ENCODE measurements around the gene UGP2. TPM values are rescaled to one million over a fixed set of nuclear protein-coding genes. Genes with fewer than 3 reads are reported as not detected.

Gene UGP2
- total and polyA plus RNA-seq, 2 donors (not counting 1 experiment from before 2014, with no cell fraction given) = 19.1 to 68.8 TPM

- intact Hi-C loops (cut with micrococcal nuclease) = no loop called here
- H3K9me3 Mint-ChIP-seq (ENCODE audit: insufficient read depth) = no peaks in the 10 kb centered on the region
- H3K27me3 Mint-ChIP-seq = no peaks in the 10 kb centered on the region
- H3K9me3 ChIP-seq (ENCODE audit: control extremely low read depth in 1 of 3, control insufficient read depth in 2 of 3, insufficient read depth in 1 of 3, low read length in 2 of 3) = no peaks in the 10 kb centered on the region
- H3K79me2 ChIP-seq (ENCODE audit: control insufficient read depth, insufficient read depth, low read length) = peaks cover 19% of the 10 kb centered on the region
- ATAC-seq (ENCODE audit: low read depth) = no peak
- H3K4me3 Mint-ChIP-seq = no peak overlapping the region
- DNase-seq = no peak
- H2AFZ ChIP-seq (ENCODE audit: insufficient read depth, low read depth, low read length, poor library complexity, severe bottlenecking) = no peak overlapping the region
- POLR2A ChIA-PET = no interaction called here
- no CpG with 5 or more reads among the region's 2 CpGs for WGBS (ENCODE audit: insufficient coverage)
- H3K4me1 Mint-ChIP-seq = peaks cover 28% of the 10 kb centered on the region
- no peak for TF ChIP-seq EZH2 (IDR thresholded peaks at IDR 0.05; ENCODE audit: borderline replicate concordance, insufficient read depth, low read depth, low read length, poor library complexity, severe bottlenecking)
- TF ChIP-seq CTCF (IDR thresholded peaks at IDR 0.05) = no peak
- no peak overlapping the region for H3K27ac Mint-ChIP-seq
- no peaks in the 10 kb centered on the region for H3K27me3 ChIP-seq (replicated peaks in 1 of 4; ENCODE audit: control extremely low read depth in 1 of 4, control insufficient read depth in 3 of 4, insufficient read depth in 4 of 4, low read length in 3 of 4)
- H3K4me2 ChIP-seq (replicated peaks; ENCODE audit: low read depth, low read length, poor library complexity, severe bottlenecking) = no peak overlapping the region
- no peak overlapping the region for H3K4me3 ChIP-seq (ENCODE audit: control extremely low read depth in 1 of 5, extremely low read depth in 1 of 5, insufficient read depth in 1 of 5, low read depth in 2 of 5, low read length in 4 of 5)
- H3K4me1 ChIP-seq (ENCODE audit: control insufficient read depth in 2 of 2, insufficient read depth in 2 of 2, low read length in 2 of 2) = peaks cover 2 to 13% of the 10 kb centered on the region in 2 donors
- no peak overlapping the region for H3K27ac ChIP-seq (ENCODE audit: low read length in 2 of 2)
- CTCF ChIA-PET = interaction anchor here (0.6 to 1.8 kb wide), 6 partner anchors 159 to 270 kb away, joined by 3 to 5 read pairs (median 4); partner anchors contain the start of genes MDH1 and WDPCP
- H3K36me3 ChIP-seq (replicated peaks in 1 of 2; ENCODE audit: control extremely low read depth in 1 of 2, control insufficient read depth in 1 of 2, extremely low read depth in 1 of 2, insufficient read depth in 2 of 2, low read length in 1 of 2) = peaks cover 2 to 31% of the 10 kb centered on the region in 2 experiments
- H3K9ac ChIP-seq (ENCODE audit: low read length) = no peak overlapping the region
- H4K20me1 ChIP-seq (ENCODE audit: control insufficient read depth, insufficient read depth, low read length, poor library complexity, severe bottlenecking) = peaks cover 22% of the 10 kb centered on the region
Measured at GRCh38 chr2:63858291-63858690, 16.6 kb downstream of the UGP2 start.

DNA sequence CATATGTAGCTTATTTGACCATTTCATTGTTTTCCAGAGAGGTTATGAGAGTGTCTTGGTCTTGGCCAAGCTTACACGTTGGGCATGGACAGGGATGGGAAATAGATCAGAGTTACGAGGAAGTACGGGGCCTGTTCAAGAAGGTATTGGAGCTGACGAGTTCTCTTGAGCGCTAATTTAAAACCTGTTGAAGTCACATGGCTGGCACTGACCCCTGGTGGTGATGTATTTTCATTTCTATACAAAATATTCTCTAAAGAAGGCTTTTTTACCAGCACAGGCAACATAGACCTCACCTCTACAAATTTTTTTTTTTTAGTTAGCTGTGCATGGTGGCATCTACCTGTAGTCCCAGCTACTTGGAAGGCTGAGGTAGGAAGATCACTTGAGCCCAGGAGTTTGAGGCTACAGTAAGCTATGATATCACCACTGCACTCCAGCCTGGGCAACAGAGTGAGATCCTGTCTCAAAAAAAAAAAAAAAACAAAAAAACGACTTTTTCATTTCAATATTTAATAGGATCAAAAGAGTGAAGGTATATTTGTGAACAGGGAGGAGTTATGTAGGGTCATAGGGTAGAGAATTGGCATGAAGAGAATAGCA lies 19.6 kb downstream of the UGP2 start:
- no peak overlapping the region for H3K4me3 ChIP-seq (ENCODE audit: control extremely low read depth in 1 of 5, extremely low read depth in 1 of 5, insufficient read depth in 1 of 5, low read depth in 2 of 5, low read length in 4 of 5)
- H3K27ac Mint-ChIP-seq = no peak overlapping the region
- H3K4me1 Mint-ChIP-seq = peaks cover 13% of the 10 kb centered on the region

More for the DNA sequence above, 19.6 kb downstream of the UGP2 start:
- Histone ChIP-seq H2AFZ (ENCODE audit: insufficient read depth, low read depth, low read length, poor library complexity, severe bottlenecking) (peak overlapping the region; percentile 40), H3K27me3 (replicated peaks in 1 of 4; ENCODE audit: control extremely low read depth in 1 of 4, control insufficient read depth in 3 of 4, insufficient read depth in 4 of 4, low read length in 3 of 4) (no peaks in the 10 kb centered on the region), H3K9ac (ENCODE audit: low read length) (no peak overlapping the region), H3K9me3 (ENCODE audit: control extremely low read depth in 1 of 3, control insufficient read depth in 2 of 3, insufficient read depth in 1 of 3, low read length in 2 of 3) (no peaks in the 10 kb centered on the region), H3K79me2 (ENCODE audit: control insufficient read depth, insufficient read depth, low read length) (peaks cover 2% of the 10 kb centered on the region), H3K27ac (ENCODE audit: low read length in 2 of 2) (no peak overlapping the region), H3K4me1 (ENCODE audit: control insufficient read depth in 2 of 2, insufficient read depth in 2 of 2, low read length in 2 of 2) (peaks cover 0 to 2% of the 10 kb centered on the region in 2 donors), H3K4me2 (replicated peaks; ENCODE audit: low read depth, low read length, poor library complexity, severe bottlenecking) (no peak overlapping the region), H4K20me1 (ENCODE audit: control insufficient read depth, insufficient read depth, low read length, poor library complexity, severe bottlenecking) (peaks cover 5% of the 10 kb centered on the region), H3K36me3 (replicated peaks in 1 of 2; ENCODE audit: control extremely low read depth in 1 of 2, control insufficient read depth in 1 of 2, extremely low read depth in 1 of 2, insufficient read depth in 2 of 2, low read length in 1 of 2) (peaks cover 8 to 37% of the 10 kb centered on the region in 2 experiments)
- WGBS (ENCODE audit: insufficient coverage) = 5% methylated on average over 3 of the region's 6 CpGs
- intact Hi-C loops (cut with micrococcal nuclease) = loop anchor here (1.0 to 10.0 kb wide), 4 partner anchors 19 to 787 kb away; no protein-coding TSS in a partner anchor
- DNase-seq (peak; percentile 76), ATAC-seq (ENCODE audit: low read depth) (peak; percentile 69)
- ChIA-PET POLR2A (interaction anchor here (0.7 kb wide), 1 partner anchor 241 kb away, joined by 4 read pairs; no protein-coding TSS in a partner anchor), CTCF (interaction anchor here (0.6 to 8.0 kb wide), 29 partner anchors 9 to 1404 kb away, joined by 3 to 178 read pairs (median 4); partner anchors contain the start of gene UGP2)
- H3K9me3 Mint-ChIP-seq (ENCODE audit: insufficient read depth) = no peaks in the 10 kb centered on the region
- no peak overlapping the region for H3K4me3 Mint-ChIP-seq
- TF ChIP-seq CTCF (IDR thresholded peaks at IDR 0.05) = peak; percentile 77
- no peak for TF ChIP-seq EZH2 (IDR thresholded peaks at IDR 0.05; ENCODE audit: borderline replicate concordance, insufficient read depth, low read depth, low read length, poor library complexity, severe bottlenecking)
- no peaks in the 10 kb centered on the region for H3K27me3 Mint-ChIP-seq

Measured in B cell (primary cell).